Neutrophil (primary cell): ENCODE measurements around the gene BEND4.

Source experiments
- H3K27ac ChIP-seq: fragments of 200-600 bp; sonication (generic); 2 replicates; pipeline ENCODE4 v1.5.1; 2016; ENCODE audit warnings: mild to moderate bottlenecking, moderate library complexity
- H3K27me3 ChIP-seq: fragments of 200-600 bp; sonication (generic); 2 replicates; pipeline ENCODE4 v1.6.0; 2016; ENCODE audit warnings: mild to moderate bottlenecking
- H3K36me3 ChIP-seq: fragments of 200-600 bp; sonication (generic); 2 replicates; pipeline ENCODE4 v1.5.1; 2017
- H3K4me1 ChIP-seq, 2 experiments: fragments of 200-600 bp in 1 of 2; sonication (generic) in 1 of 2; 1 replicate in 1 of 2; 2 replicates in 1 of 2; pipeline versions ENCODE4 v1.5.1 to v1.6.1; 2013 to 2016; ENCODE audit warnings: low read depth in 1 of 2, low read length in 1 of 2, mild to moderate bottlenecking in 1 of 2, moderate library complexity in 1 of 2; ENCODE audit not compliant: control insufficient read depth in 1 of 2, insufficient read depth in 1 of 2
- H3K4me3 ChIP-seq, 2 experiments: fragments of 200-600 bp in 1 of 2; sonication (generic) in 1 of 2; 1 replicate in 1 of 2; 2 replicates in 1 of 2; pipeline ENCODE4 v1.5.1; 2013 to 2016; ENCODE audit warnings: low read depth in 1 of 2, low read length in 1 of 2, mild to moderate bottlenecking in 1 of 2, moderate library complexity in 1 of 2
- H3K9me3 ChIP-seq: fragments of 200-600 bp; sonication (generic); 2 replicates; pipeline ENCODE4 v1.5.1; 2016
- CTCF ChIP-seq: fragments of 200-600 bp; sonication (generic); IDR thresholded peaks from 2 replicates; pipeline ENCODE4 v1.5.1; 2016; ENCODE audit warnings: antibody characterized with exemption

BEND4 gene

GRCh38 chr4:42083816-42084215, 68.6 kb downstream of the BEND4 start:
- Histone ChIP-seq H3K4me1 (no peaks in the 10 kb centered on the region), H3K4me3 (no peak overlapping the region), H3K27me3 (no peaks in the 10 kb centered on the region), H3K27ac (no peak overlapping the region), H3K9me3 (no peaks in the 10 kb centered on the region), H3K36me3 (peaks cover 20% of the 10 kb centered on the region)
- TF ChIP-seq CTCF = no peak

DNA sequence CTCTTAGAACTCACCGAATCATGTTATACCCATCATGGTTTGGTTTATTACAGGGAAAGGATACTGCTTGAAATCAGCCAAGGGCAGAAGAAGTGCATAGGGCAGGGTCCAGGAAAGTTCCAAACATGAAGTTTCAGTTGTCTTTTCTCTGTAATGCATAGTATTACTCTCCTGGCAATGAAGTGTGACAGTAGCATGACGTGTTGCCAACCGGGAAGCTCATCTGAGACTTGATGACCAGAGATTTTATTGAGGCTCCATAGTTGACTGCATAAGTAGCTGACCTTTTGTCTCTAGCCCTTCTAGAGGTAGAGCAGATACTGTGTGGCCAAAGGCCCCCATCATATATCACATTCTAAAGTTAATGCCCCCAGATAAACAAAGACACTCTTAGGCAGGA, 72.1 kb downstream of the BEND4 start:
- Histone ChIP-seq H3K36me3 (peaks cover 15% of the 10 kb centered on the region), H3K4me1 (no peaks in the 10 kb centered on the region), H3K27me3 (no peaks in the 10 kb centered on the region), H3K9me3 (no peaks in the 10 kb centered on the region), H3K27ac (no peak overlapping the region), H3K4me3 (no peak overlapping the region)
- no peak for TF ChIP-seq CTCF

DNA sequence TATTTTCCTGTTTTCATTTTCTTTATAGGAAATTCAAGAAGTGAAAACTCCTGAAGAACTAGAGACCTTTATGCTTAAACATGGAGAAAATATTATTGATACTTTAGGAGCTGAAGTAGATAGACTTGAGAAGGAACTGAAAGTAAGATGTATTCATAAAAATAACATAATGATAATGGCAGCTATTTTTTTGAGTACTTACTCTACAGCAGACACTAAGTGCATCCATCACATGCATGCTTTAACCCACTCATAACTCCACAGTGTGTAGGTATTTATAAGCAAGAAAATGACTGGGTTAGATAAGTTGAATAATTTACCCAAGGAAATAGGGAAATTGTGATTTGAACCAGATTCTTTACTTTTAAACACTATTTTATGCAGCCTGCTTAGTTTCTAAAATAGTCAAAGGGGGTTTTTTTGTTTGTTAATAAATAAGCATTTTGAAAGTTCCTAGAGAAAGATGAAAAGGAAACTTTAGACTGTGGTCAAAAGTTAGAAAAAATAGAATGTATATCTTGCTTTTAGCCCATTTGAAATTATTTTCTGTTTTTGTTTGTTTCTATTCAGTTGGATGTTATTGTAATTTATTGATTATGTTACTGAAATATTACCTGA, 74.2 kb downstream of the BEND4 start:
- H3K4me1 ChIP-seq = no peaks in the 10 kb centered on the region
- no peak overlapping the region for H3K27ac ChIP-seq
- H3K9me3 ChIP-seq = no peaks in the 10 kb centered on the region
- H3K36me3 ChIP-seq = peaks cover 19% of the 10 kb centered on the region
- no peak overlapping the region for H3K4me3 ChIP-seq
- TF ChIP-seq CTCF = no peak
- H3K27me3 ChIP-seq = no peaks in the 10 kb centered on the region

DNA sequence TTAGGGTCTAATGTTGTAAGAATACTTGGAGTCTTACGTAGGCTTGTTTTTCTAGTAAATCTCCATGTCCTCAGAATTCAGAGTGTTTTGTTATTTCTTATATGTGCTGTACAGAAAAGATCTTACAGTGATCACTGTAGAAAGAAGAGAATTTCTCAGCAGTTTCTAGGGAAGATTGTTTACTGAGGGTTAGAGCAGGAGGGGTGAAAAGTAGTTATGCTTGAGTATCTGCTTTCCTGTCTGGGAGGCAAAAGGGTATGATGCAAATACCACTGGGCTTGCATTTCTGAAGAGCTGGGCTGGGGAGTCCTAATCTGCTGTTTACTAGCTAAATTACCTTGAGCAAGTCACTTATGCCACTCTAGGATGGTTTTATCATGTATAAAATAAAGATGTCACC, 78.2 kb downstream of the BEND4 start:
- no peak for TF ChIP-seq CTCF
- H3K9me3 ChIP-seq = no peaks in the 10 kb centered on the region
- no peak overlapping the region for H3K27ac ChIP-seq
- H3K36me3 ChIP-seq = peaks cover 10% of the 10 kb centered on the region
- no peaks in the 10 kb centered on the region for H3K4me1 ChIP-seq
- no peaks in the 10 kb centered on the region for H3K27me3 ChIP-seq
- no peak overlapping the region for H3K4me3 ChIP-seq

- no peaks in the 10 kb centered on the region for H3K27me3 ChIP-seq
- TF ChIP-seq CTCF = no peak
- no peaks in the 10 kb centered on the region for H3K9me3 ChIP-seq
- no peak overlapping the region for H3K4me3 ChIP-seq
- H3K36me3 ChIP-seq = peaks cover 12% of the 10 kb centered on the region
- H3K4me1 ChIP-seq = no peaks in the 10 kb centered on the region
- H3K27ac ChIP-seq = no peak overlapping the region
Measured at GRCh38 chr4:42070463-42070862, 82.0 kb downstream of the BEND4 start.

DNA sequence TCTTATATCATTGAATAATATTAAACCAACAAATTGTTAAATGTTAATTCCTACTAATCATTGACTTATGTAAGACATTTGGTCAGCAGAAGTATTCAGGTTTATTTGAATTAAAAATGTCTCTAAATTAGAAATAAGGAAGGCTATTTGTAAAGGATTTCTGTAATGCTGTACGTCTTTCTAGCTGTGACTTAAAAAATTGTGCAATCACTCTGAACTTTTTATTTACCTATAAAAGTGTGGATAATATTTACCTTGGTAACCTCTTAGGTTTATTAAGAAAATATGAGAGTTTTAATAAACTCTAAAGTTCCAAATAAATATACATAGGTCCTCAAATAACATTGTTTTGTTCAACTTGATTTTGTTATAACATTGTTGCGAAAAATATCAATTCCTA, 85.2 kb downstream of the BEND4 start:
- Histone ChIP-seq H3K4me3 (no peak overlapping the region), H3K27me3 (no peaks in the 10 kb centered on the region), H3K4me1 (no peaks in the 10 kb centered on the region), H3K36me3 (peaks cover 14% of the 10 kb centered on the region), H3K9me3 (no peaks in the 10 kb centered on the region), H3K27ac (no peak overlapping the region)
- TF ChIP-seq CTCF = no peak
